HG03066 (cell line): ENCODE results near the gene ASPRV1.

ENCODE experiments used
- ATAC-seq: cut with Tn5 transposase; IDR thresholded peaks from one replicate; pipeline ENCODE4 v1.9.1; 2021; ENCODE audit warnings: low read depth; ENCODE audit not compliant: unreplicated experiment

The ASPRV1 gene

GRCh38 chr2:69989009-69989408 lies 27.6 kb upstream of the ASPRV1 start:
- ATAC-seq = no peak

GRCh38 chr2:69988086-69988635 lies 26.7 kb upstream of the ASPRV1 start:
- ATAC-seq = no peak

GRCh38 chr2:69986691-69987090 lies 25.3 kb upstream of the ASPRV1 start:
- no peak for ATAC-seq

GRCh38 chr2:69985688-69986087 lies 24.3 kb upstream of the ASPRV1 start:
- ATAC-seq = no peak

GRCh38 chr2:69985216-69985615 lies 23.8 kb upstream of the ASPRV1 start:
- ATAC-seq = no peak

GRCh38 chr2:69983392-69983966 lies 22.0 kb upstream of the ASPRV1 start:
- no peak for ATAC-seq

- ATAC-seq = no peak
Measured at GRCh38 chr2:69979902-69980807, 18.7 kb upstream of the ASPRV1 start.

- no peak for ATAC-seq
Measured at GRCh38 chr2:69977906-69978482, 16.6 kb upstream of the ASPRV1 start.

GRCh38 chr2:69977186-69977585 lies 15.8 kb upstream of the ASPRV1 start:
- no peak for ATAC-seq

GRCh38 chr2:69975853-69976462 lies 14.5 kb upstream of the ASPRV1 start:
- ATAC-seq = no peak

GRCh38 chr2:69975136-69975852 lies 13.9 kb upstream of the ASPRV1 start:
- no peak for ATAC-seq

GRCh38 chr2:69973335-69973735 lies 11.9 kb upstream of the ASPRV1 start:
- no peak for ATAC-seq

GRCh38 chr2:69972822-69973221 lies 11.4 kb upstream of the ASPRV1 start:
- no peak for ATAC-seq

GRCh38 chr2:69969991-69970390 lies 8.6 kb upstream of the ASPRV1 start:
- no peak for ATAC-seq

- no peak for ATAC-seq
Measured at GRCh38 chr2:69969126-69969983, 7.9 kb upstream of the ASPRV1 start.

GRCh38 chr2:69968609-69969008 lies 7.2 kb upstream of the ASPRV1 start:
- ATAC-seq = no peak

GRCh38 chr2:69966496-69966895 lies 5.1 kb upstream of the ASPRV1 start:
- ATAC-seq = no peak

- no peak for ATAC-seq
Measured at GRCh38 chr2:69965756-69966445, 4.5 kb upstream of the ASPRV1 start.

- no peak for ATAC-seq
Measured at GRCh38 chr2:69964353-69964841, 3.0 kb upstream of the ASPRV1 start.
